GM12872 (cell line): ENCODE results near the gene ASPSCR1.

Experiments used
- TF ChIP-seq, protein P1 (sequence below): IDR thresholded peaks from 3 replicates; pipeline ENCODE4 v1.5.1; 2011; ENCODE audit warnings: low read depth, mild to moderate bottlenecking, low read length, moderate library complexity; ENCODE audit not compliant: insufficient read depth

The ASPSCR1 gene

DNA sequence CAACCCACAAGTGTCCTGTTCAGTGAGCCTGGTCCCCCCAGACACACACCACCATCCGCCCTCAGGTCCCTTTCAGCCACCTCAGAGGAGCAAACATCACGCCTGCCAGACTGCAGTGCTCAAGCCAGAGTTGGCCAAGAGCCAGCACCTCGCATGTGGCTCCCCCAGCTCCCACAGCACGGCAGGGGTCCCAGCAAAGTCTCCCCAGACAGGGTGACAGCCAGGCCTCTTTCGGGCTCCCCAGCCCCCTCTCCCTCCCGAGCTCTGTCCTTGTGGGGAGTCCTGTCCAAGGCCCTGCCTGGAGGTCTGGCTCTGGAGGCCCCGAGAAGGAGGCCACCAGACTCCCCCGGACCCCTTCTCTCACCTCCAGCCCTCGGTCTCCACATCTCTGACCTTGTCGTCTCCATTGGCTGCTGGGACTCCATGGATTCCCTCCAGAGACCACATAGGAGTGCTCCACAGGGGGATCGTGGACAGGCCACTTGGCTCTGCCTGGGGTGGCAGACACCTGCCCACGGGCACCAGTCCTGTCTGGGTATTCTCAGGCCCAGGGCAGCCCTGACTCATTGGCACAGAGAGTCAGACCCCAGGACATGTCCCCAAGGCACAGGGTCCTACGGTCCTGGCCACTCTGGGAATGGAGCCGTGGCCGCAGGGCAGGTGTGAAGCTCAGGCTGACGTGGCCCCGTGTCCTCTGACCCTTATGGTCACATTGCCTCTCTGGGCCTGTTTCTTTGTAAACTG lies 28.6 kb upstream of the ASPSCR1 start:
- TF ChIP-seq, protein P1, sequence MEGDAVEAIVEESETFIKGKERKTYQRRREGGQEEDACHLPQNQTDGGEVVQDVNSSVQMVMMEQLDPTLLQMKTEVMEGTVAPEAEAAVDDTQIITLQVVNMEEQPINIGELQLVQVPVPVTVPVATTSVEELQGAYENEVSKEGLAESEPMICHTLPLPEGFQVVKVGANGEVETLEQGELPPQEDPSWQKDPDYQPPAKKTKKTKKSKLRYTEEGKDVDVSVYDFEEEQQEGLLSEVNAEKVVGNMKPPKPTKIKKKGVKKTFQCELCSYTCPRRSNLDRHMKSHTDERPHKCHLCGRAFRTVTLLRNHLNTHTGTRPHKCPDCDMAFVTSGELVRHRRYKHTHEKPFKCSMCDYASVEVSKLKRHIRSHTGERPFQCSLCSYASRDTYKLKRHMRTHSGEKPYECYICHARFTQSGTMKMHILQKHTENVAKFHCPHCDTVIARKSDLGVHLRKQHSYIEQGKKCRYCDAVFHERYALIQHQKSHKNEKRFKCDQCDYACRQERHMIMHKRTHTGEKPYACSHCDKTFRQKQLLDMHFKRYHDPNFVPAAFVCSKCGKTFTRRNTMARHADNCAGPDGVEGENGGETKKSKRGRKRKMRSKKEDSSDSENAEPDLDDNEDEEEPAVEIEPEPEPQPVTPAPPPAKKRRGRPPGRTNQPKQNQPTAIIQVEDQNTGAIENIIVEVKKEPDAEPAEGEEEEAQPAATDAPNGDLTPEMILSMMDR, result no peak

DNA sequence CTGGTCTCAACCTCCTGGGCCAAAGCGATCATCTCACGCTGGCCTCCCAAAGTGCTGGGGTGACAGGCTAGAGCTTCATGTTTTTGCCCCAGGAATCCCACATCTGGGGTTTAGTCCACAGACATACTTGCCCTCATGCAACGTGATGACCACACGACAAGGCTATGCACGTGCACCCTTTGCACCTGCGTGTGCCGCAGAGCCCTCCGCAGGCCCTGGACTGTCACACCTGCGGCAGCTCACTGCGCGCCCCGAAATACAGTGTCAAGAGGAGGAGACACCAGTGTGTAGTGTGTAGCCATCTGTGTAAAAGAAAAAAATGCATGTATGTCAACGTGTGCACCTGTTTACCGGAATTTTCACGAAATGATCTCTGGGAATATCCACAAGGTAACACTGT lies 26.9 kb upstream of the ASPSCR1 start:
- TF ChIP-seq, protein P1, result no peak

DNA sequence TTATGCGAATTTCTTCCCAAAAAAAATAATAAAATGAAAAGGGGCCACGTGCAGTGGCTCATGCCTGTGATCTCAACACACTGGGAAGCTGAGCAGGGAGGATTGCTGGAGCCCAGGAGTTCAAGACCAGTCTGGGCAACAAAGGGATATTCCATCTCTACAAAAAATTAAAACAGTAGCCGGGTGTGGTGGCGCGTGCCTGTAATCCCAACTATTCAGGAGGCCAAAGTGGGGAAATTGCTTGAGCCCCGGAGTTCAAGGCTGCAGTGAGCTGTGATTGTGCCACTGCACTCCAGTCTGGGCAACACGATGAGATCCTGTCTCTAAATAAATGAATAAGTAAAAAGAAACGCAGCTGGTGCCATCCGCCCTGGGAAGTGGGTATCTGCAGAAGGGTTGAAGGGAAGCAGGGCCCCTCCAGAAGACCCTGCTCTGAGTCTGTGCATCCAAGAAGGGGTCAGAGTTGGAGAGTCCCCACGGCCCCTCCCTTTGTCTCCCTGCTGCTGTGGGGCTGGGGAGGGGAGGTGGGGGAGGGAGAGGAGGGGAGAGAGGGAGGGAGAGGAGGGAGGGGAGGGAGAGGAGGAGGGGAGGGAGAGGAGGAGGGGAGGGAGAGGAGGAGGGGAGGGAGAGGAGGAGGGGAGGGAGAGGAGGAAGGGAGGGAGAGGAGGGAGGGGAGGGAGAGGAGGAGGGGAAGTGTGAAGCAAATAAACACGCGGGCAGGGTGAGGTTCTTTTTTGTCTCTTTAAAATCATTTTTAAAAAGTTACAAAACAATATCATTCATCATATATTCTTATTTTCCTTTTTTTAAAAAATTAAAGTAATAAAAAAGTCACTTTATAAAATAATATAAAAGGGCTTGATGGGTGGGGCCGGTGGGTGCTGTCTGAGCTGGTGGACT lies 25.4 kb upstream of the ASPSCR1 start:
- TF ChIP-seq, protein P1, result no peak

DNA sequence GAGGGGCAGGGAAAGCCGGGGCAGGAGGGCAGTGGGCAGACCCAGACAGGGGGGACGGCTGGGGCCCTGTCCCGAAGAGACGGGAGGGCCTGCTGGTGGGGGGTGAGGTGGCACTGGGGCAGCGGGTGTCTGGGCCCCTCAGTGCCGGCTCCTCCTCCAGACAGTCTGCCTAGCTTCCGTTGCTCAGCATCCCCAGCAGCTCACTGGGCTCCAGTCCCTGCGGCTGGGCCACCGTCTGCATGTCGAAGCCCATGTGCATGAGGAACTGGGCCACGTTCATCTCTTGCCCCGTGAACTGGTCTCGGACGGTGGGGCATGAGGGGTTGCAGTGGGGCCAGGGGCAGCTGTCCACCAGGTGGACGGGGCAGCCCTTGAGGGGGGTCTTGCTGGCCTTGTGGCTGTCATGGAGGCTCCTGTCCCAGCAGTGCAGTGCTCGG lies 24.6 kb upstream of the ASPSCR1 start:
- TF ChIP-seq, protein P1, result no peak

DNA sequence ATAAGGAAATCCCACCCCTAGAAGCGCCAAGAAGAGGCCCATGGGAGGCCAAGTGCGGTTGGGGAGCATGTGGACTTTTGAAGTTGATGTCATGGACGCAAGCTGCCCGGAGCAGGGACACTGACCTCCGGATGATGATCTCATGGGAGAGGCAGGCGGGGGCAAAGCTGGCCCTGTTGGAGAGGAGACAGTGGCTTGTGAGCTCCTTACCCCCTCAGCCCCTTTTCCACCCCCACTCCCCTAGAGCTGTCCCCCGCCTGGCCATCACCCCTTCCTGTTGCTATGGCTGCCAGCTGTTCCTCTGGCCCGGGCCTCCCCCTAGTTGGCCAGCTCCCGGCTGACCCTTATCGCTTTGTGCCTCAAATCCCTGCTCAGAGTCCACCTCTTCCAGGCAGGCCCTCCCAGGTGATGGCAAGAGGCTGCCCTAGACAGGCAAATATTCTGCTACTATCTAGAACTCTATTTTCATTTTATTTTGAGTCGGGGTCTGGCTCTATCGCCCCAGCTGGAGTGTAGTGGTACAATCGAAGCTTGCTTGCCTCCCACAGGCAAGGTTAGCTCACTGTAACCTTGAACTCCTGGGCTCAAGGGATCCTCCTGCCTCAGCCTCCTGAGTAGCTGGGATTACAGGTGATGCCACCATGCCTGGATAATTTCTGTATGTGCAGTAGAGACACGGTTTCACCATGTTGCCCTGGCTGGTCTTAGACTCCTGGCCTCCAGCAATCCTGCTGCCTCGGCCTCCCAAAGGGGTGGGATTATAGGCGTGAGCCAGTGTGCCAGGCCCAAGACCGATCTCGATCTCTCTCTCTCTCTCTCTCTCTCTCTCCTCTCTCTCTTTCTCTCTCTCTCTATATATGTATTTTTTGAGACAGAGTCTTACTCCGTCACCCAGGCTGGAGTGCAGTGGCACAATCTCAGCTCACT lies 23.0 kb upstream of the ASPSCR1 start:
- TF ChIP-seq, protein P1, result no peak

DNA sequence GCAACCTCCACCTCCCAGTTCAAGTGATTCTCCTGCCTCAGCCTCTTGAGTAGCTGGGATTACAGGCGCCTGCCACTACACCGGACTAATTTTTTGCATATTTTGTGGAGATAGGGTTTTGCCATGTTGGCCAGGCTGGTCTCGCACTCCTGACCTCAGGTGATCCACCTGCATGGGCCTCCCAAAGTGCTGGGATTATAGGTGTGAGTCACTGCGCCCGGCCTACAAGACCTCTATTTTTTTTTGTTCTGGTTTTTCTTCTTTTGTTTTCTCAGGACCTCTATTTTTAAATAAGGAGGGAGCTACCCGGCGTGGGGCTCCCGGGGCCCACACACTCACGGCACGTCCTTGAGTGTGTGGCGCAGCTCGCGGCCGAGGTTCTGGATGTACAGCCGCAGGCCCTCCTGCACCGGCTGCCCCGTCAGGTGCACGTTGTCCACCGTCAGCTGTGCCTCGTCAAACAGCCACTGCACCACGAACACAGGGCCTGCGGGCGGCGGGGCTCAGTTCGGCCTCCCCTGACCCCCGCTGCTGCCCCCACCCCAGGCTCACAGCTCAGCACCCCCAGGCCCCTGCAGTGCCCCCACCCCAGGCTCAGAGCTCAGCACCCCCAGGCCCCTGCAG lies 22.3 kb upstream of the ASPSCR1 start:
- TF ChIP-seq, protein P1, result no peak
